ENCODE results near the gene CIZ1. TPM values are rescaled to one million over a fixed set of nuclear protein-coding genes. Genes with fewer than 3 reads are reported as not detected.

CIZ1 gene
- total and polyA plus RNA-seq, 9 of the 15 experiments (the other 6 are each of a cell fraction or from before 2014, with no cell fraction given): 6.6 to 329 (median 87.8) TPM

DNA sequence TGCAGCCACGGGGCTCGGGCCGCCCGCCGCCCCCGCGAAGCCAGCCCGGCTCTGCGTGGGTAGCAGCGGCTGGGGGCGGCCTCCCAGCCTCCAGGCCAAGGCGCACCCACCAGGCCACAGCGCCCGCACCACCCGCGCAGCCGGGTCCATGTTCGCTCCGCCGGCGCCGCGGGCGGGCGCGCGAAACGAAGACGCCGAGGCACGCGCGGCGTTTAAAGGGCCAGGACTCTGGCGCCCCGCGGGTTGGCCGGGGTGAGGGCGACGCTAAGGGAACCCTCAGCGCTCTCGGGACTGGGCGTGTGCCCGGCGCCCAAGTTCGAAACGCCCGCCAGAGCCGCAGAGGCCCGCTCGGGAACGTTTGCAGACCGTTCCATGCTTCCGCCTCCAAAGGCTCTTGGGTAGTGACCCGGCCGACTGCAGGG lies 63.8 kb downstream of the CIZ1 start, which contains the start of gene PTGES2 (continued):
- TF ChIP-seq, protein P1, sequence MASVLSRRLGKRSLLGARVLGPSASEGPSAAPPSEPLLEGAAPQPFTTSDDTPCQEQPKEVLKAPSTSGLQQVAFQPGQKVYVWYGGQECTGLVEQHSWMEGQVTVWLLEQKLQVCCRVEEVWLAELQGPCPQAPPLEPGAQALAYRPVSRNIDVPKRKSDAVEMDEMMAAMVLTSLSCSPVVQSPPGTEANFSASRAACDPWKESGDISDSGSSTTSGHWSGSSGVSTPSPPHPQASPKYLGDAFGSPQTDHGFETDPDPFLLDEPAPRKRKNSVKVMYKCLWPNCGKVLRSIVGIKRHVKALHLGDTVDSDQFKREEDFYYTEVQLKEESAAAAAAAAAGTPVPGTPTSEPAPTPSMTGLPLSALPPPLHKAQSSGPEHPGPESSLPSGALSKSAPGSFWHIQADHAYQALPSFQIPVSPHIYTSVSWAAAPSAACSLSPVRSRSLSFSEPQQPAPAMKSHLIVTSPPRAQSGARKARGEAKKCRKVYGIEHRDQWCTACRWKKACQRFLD (CRISPR knock-in tag; IDR thresholded peaks at IDR 0.05): peak; percentile 79
- TF ChIP-seq CHD7 (IDR thresholded peaks at IDR 0.05; ENCODE audit: low read depth, low read length) (no peak), POLR2H (tag; IDR thresholded peaks at IDR 0.05; ENCODE audit: low read depth) (no peak), BCOR (IDR thresholded peaks at IDR 0.05) (no peak), ZNF76 (CRISPR knock-in tag; IDR thresholded peaks at IDR 0.05; ENCODE audit: borderline replicate concordance) (no peak), ATF6 (CRISPR knock-in tag; IDR thresholded peaks at IDR 0.05) (no peak), ZBTB33 (CRISPR knock-in tag; IDR thresholded peaks at IDR 0.05) (no peak), RBM39 (optimal IDR thresholded peaks at IDR 0.05; ENCODE audit: low read depth, low read length) (no peak)

Data from K562 (cell line).